Measurements from ENCODE around the gene SP140L. TPM values are rescaled to one million over a fixed set of nuclear protein-coding genes. Genes with fewer than 3 reads are reported as not detected.

Gene SP140L
- total and polyA plus RNA-seq, 7 donors: 1.6 to 6.7 (median 3.7) TPM

DNA sequence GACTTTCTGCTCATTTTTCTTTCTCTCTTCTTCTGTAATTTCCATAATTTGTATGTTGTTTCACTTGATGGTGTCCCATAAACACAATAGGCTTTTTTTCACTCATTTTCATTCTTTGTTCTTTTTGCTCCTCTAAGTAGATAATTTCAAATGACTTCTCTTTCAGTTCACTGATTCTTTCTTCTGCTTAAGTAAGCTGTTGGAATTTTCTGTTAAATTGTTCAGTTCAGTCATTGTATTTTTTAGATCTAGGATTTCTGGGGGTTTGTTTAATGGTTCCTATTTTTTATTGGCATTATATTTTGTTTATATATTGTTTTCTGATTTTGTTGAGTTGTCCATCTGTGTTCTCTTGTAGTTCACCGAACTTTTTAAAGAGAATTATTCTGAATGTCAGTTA lies 19.5 kb downstream of the SP140L start:
- H3K9me3 ChIP-seq: peaks cover 13% of the 10 kb centered on the region
- intact Hi-C loops (cut with DNase I): no loop called here

DNA sequence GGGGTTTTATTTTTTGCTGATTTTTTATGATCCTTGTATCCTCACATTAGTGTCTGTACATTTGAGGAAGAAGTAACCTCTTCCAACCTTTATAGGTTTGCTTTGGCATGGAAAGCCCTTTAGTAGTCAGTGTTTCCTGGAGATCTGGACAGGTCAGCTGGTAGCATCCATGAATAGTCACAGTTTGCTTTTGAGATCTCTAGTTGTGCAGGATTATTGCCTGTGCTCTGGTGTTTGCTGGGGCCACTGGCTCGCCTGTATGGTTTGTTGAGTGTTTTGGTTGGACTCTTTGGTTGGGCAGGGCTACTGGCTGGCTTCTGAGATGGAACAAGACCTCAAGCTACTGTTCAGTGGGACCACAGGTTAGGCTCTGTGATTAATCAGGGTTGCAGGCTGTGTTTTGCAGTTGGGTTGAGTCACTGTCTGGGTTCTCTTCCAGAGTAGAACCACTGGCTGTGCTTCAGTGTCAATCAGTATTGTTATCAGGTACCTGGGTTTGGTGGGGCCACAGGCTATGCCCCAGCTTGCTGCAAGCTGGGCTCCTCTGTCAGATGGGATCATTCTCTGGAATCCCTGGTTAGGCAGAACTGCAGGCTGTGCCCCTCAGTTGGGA lies 20.0 kb downstream of the SP140L start:
- WGBS, 3 donors: 71 to 94% (median 76%) methylated on average over 1 of the region's 1 CpG
- Histone ChIP-seq H3K27me3 (ENCODE audit: insufficient read depth in 3 of 3, low read length in 2 of 3) (no peaks in the 10 kb centered on the region), H3K4me1 (no peaks in the 10 kb centered on the region), H3K4me3 (no peak overlapping the region), H3K9me3 (peaks cover 13% of the 10 kb centered on the region), H3K36me3 (ENCODE audit: insufficient read depth in 1 of 2, low read depth in 1 of 2) (no peaks in the 10 kb centered on the region), H3K27ac (no peak overlapping the region)
- DNase-seq (no peak), ATAC-seq (no peak)
- intact Hi-C loops (cut with DNase I): no loop called here
- TF ChIP-seq, protein P1, sequence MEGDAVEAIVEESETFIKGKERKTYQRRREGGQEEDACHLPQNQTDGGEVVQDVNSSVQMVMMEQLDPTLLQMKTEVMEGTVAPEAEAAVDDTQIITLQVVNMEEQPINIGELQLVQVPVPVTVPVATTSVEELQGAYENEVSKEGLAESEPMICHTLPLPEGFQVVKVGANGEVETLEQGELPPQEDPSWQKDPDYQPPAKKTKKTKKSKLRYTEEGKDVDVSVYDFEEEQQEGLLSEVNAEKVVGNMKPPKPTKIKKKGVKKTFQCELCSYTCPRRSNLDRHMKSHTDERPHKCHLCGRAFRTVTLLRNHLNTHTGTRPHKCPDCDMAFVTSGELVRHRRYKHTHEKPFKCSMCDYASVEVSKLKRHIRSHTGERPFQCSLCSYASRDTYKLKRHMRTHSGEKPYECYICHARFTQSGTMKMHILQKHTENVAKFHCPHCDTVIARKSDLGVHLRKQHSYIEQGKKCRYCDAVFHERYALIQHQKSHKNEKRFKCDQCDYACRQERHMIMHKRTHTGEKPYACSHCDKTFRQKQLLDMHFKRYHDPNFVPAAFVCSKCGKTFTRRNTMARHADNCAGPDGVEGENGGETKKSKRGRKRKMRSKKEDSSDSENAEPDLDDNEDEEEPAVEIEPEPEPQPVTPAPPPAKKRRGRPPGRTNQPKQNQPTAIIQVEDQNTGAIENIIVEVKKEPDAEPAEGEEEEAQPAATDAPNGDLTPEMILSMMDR (IDR thresholded peaks at IDR 0.05): no peak

More for the DNA sequence above, 19.5 kb downstream of the SP140L start:
- ATAC-seq (no peak), DNase-seq (no peak)
- WGBS, 3 donors: 97% methylated on average over 1 of the region's 1 CpG
- TF ChIP-seq, protein P1 (IDR thresholded peaks at IDR 0.05): no peak
- Histone ChIP-seq H3K36me3 (ENCODE audit: insufficient read depth in 1 of 2, low read depth in 1 of 2) (no peaks in the 10 kb centered on the region), H3K27ac (no peak overlapping the region), H3K4me1 (no peaks in the 10 kb centered on the region), H3K27me3 (ENCODE audit: insufficient read depth in 3 of 3, low read length in 2 of 3) (no peaks in the 10 kb centered on the region), H3K4me3 (no peak overlapping the region)

DNA sequence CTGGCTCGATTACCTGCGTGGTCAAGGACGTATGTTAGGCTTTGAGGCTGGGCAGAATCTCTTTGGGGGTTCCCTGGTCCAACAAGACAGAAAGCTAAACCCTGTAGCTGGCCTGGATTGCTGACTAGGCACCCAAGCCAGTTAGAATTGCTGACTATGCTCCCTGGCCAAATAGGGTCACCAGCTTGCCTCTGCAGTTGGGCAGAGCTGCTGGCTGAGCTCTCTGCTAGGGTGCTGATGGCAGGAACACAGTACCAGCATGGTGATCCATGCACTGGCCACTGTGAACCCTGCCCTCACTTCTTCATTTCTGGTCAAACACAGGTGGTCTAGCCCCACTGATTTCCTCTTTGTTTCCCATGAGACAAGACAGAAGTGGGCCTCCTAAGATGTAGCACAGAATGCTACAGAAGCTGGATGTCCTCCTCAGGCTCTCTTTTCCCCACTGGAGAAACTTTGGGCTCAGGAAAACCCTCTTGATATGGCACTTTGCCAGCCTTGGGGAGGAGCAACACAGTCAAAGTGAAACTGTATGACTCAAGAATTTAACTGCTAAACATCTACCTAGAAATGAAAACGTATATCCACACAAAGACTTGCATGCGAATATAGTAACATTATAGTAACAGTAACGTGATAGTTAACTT lies 20.8 kb downstream of the SP140L start:
- Histone ChIP-seq H3K9me3 (peaks cover 13% of the 10 kb centered on the region), H3K36me3 (ENCODE audit: insufficient read depth in 1 of 2, low read depth in 1 of 2) (no peaks in the 10 kb centered on the region), H3K27me3 (ENCODE audit: insufficient read depth in 3 of 3, low read length in 2 of 3) (no peaks in the 10 kb centered on the region), H3K4me3 (no peak overlapping the region), H3K27ac (no peak overlapping the region), H3K4me1 (no peaks in the 10 kb centered on the region)
- TF ChIP-seq, protein P1 (IDR thresholded peaks at IDR 0.05): no peak
- ATAC-seq (no peak), DNase-seq (no peak)
- intact Hi-C loops (cut with DNase I): no loop called here
- WGBS, 3 donors: 84 to 91% (median 87%) methylated on average over 6 of the region's 6 CpGs

DNA sequence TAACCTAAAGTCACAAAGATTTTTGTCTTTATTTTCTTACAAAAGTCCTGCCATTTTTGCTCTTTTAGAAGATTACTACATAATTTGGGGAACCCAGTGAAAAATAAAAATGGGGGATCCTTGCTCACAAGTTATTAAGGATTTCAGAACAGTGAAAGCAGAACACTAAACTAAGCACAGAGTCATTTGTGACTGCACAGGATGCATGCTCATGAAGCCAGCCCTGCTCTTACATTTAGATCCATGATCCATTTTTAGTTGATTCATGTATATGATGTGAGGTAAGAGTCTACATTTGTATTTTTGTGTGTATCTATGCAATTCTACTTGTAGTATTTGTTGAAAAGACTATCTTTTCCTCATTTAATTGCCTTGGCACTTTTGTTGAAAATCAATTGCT lies 21.8 kb downstream of the SP140L start:
- Histone ChIP-seq H3K36me3 (ENCODE audit: insufficient read depth in 1 of 2, low read depth in 1 of 2) (no peaks in the 10 kb centered on the region), H3K27me3 (ENCODE audit: insufficient read depth in 3 of 3, low read length in 2 of 3) (no peaks in the 10 kb centered on the region), H3K9me3 (peaks cover 13% of the 10 kb centered on the region), H3K27ac (no peak overlapping the region), H3K4me1 (no peaks in the 10 kb centered on the region), H3K4me3 (no peak overlapping the region)
- no peak for ATAC-seq
- intact Hi-C loops (cut with DNase I): no loop called here
- TF ChIP-seq, protein P1 (IDR thresholded peaks at IDR 0.05): no peak
- no peak for DNase-seq

DNA sequence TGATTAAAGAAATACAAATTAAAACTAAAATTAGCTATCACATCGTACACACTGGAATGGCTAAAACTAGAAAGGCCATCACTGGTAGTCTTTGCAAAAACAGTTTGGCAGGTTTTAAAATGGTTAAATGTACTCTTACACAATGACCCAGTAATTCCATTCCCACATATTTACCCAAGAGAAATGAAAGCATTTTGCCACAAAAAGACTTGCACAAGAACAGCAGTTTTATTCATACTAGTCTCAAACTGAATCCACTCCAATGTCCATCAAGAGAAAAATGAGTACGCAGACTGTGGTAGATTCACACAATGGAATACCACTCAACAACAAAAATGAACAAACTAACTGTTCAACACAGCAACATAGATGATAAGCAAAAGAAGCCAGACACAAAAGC lies 29.1 kb downstream of the SP140L start:
- intact Hi-C loops (cut with DNase I): no loop called here
- 83 to 89% (median 87%) methylated on average over 2 of the region's 2 CpGs for WGBS, 3 donors
- no peak overlapping the region for H3K27ac ChIP-seq
- no peaks in the 10 kb centered on the region for H3K27me3 ChIP-seq (ENCODE audit: insufficient read depth in 3 of 3, low read length in 2 of 3)
- no peaks in the 10 kb centered on the region for H3K4me1 ChIP-seq
- TF ChIP-seq, protein P1 (IDR thresholded peaks at IDR 0.05): no peak
- ATAC-seq: no peak
- no peaks in the 10 kb centered on the region for H3K9me3 ChIP-seq
- no peak overlapping the region for H3K4me3 ChIP-seq
- no peak for DNase-seq
- H3K36me3 ChIP-seq (ENCODE audit: insufficient read depth in 1 of 2, low read depth in 1 of 2): peaks cover 0 to 8% of the 10 kb centered on the region in 2 donors
